ENCODE results near the gene IMMP1L. TPM values are rescaled to one million over a fixed set of nuclear protein-coding genes. Genes with fewer than 3 reads are reported as not detected.

The IMMP1L gene
- total RNA-seq, 2 experiments from 2014 or later, result 27.9 to 37.3 TPM

DNA sequence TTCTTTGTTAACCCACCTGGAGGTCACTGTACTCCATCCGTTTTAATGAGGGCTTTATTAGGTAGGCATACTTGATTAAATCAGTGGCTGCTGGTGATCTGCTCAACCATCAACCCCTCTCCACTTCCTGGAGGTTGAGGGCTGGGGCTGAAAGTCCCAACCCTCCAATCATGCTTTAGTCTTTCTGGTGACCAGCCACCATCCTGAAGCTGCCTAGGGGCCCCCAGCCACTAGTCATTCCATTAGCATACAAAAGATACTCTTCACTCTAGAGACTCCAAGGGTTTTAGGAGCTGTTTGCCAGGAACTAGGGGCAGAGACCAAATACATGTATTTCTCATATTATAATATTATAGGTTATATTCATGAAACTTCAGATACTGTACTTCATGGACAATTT, 126.3 kb downstream of the IMMP1L start:
- no peaks in the 10 kb centered on the region for H3K79me2 ChIP-seq (ENCODE audit: insufficient read depth, low read depth, low read length)
- POLR2A ChIA-PET, result no interaction called here
- intact Hi-C loops (cut with micrococcal nuclease; ENCODE audit: unreplicated experiment), result no loop called here

More for the DNA sequence above, 126.3 kb downstream of the IMMP1L start:
- CTCF ChIA-PET (ENCODE audit: unreplicated experiment), result no interaction called here
- no TSS peak for BruUV-seq (replicated peaks)
- no peaks in the 10 kb centered on the region for H3K4me1 ChIP-seq (ENCODE audit: insufficient read depth, low read length, poor library complexity, severe bottlenecking)
- TF ChIP-seq, protein P1, sequence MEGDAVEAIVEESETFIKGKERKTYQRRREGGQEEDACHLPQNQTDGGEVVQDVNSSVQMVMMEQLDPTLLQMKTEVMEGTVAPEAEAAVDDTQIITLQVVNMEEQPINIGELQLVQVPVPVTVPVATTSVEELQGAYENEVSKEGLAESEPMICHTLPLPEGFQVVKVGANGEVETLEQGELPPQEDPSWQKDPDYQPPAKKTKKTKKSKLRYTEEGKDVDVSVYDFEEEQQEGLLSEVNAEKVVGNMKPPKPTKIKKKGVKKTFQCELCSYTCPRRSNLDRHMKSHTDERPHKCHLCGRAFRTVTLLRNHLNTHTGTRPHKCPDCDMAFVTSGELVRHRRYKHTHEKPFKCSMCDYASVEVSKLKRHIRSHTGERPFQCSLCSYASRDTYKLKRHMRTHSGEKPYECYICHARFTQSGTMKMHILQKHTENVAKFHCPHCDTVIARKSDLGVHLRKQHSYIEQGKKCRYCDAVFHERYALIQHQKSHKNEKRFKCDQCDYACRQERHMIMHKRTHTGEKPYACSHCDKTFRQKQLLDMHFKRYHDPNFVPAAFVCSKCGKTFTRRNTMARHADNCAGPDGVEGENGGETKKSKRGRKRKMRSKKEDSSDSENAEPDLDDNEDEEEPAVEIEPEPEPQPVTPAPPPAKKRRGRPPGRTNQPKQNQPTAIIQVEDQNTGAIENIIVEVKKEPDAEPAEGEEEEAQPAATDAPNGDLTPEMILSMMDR (conservative IDR thresholded peaks at IDR 0.05; ENCODE audit: low read length), result no peak
- no peak for TF ChIP-seq EZH2phosphoT487 (IDR thresholded peaks at IDR 0.05; ENCODE audit: borderline replicate concordance, low read depth, low read length)
- H4K20me1 ChIP-seq (ENCODE audit: insufficient read depth, low read length), result no peaks in the 10 kb centered on the region
- H2AFZ ChIP-seq (ENCODE audit: low read length), result no peak overlapping the region
- H3K4me3 ChIP-seq (ENCODE audit: low read depth, low read length, poor library complexity, severe bottlenecking), result no peak overlapping the region
- no peak overlapping the region for H3K4me2 ChIP-seq (ENCODE audit: low read length)
- no peaks in the 10 kb centered on the region for H3K9me2 ChIP-seq (ENCODE audit: insufficient read depth, low read length)
- no peaks in the 10 kb centered on the region for H3K36me3 ChIP-seq (ENCODE audit: insufficient read depth, low read length)
- no peak for DNase-seq (ENCODE audit: low spot score)
- no peak overlapping the region for H3K27ac ChIP-seq (ENCODE audit: low read depth, low read length, poor library complexity, severe bottlenecking)
- H3K9me3 ChIP-seq (ENCODE audit: low read length), result no peaks in the 10 kb centered on the region

Other genes starting within 250 kb of the IMMP1L start
- gene DCDC1, start 139.9 kb downstream of the IMMP1L start, total RNA-seq (2014; rRNA removed; shearing (Covaris generic)), result 0.13 TPM in 1 of 2 replicates, not detected in the other
- not detected in 2 replicates for gene DCDC1, start 139.9 kb downstream of the IMMP1L start, total RNA-seq (2022)
- 11.6 and 12.8 TPM in 2 replicates for gene DNAJC24, start 139.8 kb downstream of the IMMP1L start, total RNA-seq (2014; rRNA removed; shearing (Covaris generic))
- 16.2 and 16.3 TPM in 2 replicates for gene DNAJC24, start 139.8 kb downstream of the IMMP1L start, total RNA-seq (2022)
- gene ELP4, start 145 bp upstream of the IMMP1L start, total RNA-seq (2014; rRNA removed; shearing (Covaris generic)), result 27.6 and 27.9 TPM in 2 replicates
- gene ELP4, start 145 bp upstream of the IMMP1L start, total RNA-seq (2022), result 28.3 and 32.7 TPM in 2 replicates